GM19372 (cell line): ENCODE data around the gene OCA2.

ENCODE experiments used
- ATAC-seq: cut with Tn5 transposase; IDR thresholded peaks from one replicate; pipeline ENCODE4 v1.9.1; 2021; ENCODE audit warnings: mild to moderate bottlenecking, low read depth, moderate library complexity; ENCODE audit not compliant: unreplicated experiment

OCA2 gene

GRCh38 chr15:27894645-27895044 lies 204.5 kb downstream of the OCA2 start:
- no peak for ATAC-seq

- ATAC-seq: no peak
These were observed 209.9 kb downstream of the OCA2 start for GRCh38 chr15:27889258-27889657.

GRCh38 chr15:27885201-27885600 lies 213.9 kb downstream of the OCA2 start:
- no peak for ATAC-seq

- ATAC-seq: no peak
These were observed 214.4 kb downstream of the OCA2 start for GRCh38 chr15:27884726-27885125.

DNA sequence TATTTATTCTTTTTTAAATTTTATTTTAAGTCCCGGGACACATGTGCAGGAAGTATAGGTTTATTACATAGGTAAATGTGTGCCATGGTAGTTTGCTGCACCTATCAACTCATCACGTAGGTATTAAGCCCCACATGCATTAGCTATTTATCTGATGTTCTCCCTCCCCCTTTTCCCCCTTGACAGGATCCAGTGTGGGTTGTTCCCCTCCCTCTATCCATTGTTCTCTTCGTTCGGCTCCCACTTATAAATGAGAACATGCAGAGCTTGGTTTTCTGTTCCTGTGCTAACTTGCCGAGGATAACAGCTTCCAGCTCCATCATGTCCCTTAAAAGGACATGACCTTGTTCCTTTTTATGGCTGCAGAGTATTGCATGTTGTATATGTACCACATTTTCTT lies 220.3 kb downstream of the OCA2 start:
- ATAC-seq: no peak

GRCh38 chr15:27873828-27874227 lies 225.3 kb downstream of the OCA2 start:
- ATAC-seq: no peak

GRCh38 chr15:27873039-27873438 lies 226.1 kb downstream of the OCA2 start:
- ATAC-seq: no peak

DNA sequence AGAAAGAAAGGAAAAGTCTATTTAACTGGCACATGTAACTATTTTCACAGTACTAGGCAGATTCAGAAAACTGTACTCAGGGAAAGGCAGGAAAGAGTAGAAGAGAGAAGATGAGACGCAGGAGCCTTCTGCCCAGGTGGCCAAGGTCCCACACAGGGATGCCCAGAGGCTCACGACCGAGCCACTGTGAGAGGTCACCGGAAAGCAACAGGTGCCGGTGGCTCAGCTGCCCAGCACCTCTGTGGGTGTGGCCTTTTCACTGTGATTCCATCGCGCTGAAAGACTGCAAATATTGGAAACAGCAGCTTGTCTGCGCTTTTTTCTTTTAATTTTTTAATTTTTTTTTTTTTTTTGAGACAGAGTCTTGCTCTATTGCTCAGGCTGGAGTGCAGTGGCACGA lies 226.8 kb downstream of the OCA2 start:
- no peak for ATAC-seq

DNA sequence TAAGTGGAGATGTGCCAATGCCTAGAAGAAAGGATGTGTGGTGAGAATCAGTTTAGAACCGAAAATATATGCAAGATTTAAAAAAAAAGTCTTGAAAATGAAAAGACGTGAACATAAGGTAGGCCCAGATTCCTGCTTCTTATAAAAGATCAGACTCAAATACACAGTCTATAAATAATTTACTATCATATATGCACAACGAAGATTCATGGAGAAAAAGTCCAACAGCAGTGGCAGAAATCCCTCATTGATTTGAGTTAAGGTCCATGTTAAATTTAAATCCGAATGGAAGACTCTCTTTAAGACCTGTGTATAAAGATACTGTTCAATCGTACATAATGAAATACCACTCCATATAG lies 227.2 kb downstream of the OCA2 start:
- ATAC-seq: no peak

GRCh38 chr15:27871078-27871901 lies 227.8 kb downstream of the OCA2 start:
- ATAC-seq: no peak

DNA sequence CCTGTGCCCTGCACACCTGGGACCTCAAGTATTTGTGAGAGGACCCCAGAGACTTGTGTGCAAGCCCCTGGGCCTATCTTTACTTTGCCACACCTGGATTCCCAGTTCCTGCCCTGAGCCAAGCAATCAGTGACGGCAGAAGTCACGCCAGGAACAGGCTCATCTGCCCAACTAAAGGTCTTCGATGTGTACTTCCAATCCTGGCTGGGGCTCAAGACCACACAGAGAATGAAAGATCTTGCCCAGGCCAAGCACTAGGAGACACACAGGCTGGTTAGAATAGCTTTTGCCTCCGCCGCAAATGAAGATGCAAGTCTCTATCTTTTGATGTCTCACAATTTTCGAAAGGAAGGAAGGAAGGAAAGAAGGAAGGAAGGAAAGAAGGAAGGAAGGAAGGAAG lies 228.8 kb downstream of the OCA2 start:
- ATAC-seq: no peak

GRCh38 chr15:27869697-27870281 lies 229.3 kb downstream of the OCA2 start:
- no peak for ATAC-seq

- no peak for ATAC-seq
These were observed 230.2 kb downstream of the OCA2 start for GRCh38 chr15:27868828-27869404.

DNA sequence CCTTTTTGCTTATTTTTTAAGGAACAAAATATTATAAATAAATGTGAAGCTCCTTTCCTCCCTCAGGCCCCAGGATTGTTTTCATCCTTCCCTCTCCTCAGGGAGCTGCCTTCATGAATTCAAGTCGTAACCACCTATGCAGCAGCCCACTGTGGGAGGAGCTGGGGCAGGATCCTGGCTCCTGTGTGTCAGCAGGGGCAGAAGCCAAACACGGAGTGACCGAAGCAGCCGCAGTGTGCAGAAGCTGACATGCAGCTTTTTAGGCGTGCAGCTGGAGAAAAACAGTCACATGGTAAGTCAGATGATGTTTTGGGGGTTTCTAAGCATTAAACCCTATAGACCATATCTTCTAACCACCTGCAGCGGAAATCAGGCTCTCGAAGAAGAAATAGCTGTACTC lies 231.3 kb downstream of the OCA2 start:
- ATAC-seq: no peak

DNA sequence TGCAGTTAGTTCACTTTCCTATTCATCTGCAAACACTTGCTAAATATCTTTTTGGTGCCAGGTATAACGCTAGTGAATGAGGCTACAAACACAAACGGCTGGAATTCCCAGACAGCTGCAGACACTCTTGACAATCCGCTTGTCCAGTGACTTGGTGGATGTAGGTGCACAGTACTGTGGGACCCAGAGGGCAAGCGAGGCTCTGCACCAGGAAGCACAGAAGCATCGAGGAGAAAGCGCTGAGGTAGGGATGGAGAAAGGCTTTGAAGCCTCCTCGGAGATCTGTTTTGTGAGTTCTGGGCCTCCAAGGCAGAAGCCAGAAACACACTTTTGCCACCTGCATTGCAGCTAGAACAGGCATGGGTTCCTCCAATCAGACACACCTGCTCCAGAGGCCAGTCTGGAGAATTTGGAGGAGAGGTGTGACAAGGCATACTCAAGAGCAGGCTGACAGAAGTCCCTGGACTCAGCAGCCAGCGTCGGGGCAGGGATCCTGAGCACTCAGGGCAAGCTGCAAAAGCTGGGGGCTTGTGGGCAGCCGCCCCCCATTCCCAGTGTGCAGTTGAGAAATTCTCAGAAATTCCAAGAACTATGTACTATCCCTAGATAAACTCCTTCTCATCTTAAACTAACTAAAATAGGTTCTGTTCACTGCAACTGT lies 232.5 kb downstream of the OCA2 start:
- ATAC-seq: no peak

GRCh38 chr15:27865926-27866325 lies 233.2 kb downstream of the OCA2 start:
- ATAC-seq: no peak

DNA sequence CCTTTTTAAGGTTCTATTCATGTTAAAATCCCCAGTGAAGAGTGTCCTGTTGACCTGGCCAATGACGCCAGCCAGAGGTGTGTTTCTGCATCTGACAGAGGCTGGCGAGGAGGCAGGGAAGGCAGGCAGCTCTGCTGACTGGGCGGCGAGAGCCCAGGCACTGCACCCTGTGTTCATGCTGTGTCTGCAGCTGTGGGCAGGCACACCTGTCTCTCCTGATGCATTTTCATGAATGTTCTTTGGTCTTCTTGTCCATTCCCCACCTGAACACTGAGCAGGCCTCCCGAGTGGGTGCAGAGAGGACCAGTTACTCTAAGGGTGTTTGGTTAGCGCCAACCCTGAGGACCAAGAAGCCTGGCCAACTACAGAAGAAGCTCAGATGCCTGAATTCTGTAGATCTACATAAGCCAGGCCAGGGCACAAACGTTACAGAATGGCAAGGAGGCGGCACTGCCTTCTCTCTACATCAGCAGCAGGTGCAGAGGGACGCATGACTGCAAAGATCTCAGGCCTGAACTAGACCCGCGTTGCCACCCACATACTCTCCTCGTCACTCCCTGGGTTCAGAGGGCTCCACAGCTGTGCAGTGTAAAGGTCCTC lies 233.7 kb downstream of the OCA2 start:
- no peak for ATAC-seq

GRCh38 chr15:27864719-27865118 lies 234.4 kb downstream of the OCA2 start:
- no peak for ATAC-seq

DNA sequence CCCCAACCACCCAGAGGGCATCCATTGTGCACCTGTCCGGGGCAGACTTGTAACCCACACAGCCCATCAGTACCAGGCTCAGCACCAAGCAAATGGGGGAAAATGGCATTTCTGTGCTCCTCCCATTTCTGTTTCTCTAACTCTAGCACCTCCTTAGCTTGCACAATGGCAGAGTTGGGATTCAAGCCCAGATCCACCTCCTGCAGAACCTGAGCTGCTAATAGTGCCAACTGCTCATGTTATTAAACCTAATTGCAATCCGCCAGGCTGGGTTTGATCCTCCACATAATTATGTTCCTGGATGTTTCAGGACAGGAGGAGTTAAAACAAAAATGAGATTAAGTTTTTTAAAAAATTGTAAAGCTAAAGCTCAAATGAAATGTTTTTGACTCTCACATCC lies 235.0 kb downstream of the OCA2 start:
- no peak for ATAC-seq

- no peak for ATAC-seq
These were observed 236.1 kb downstream of the OCA2 start for GRCh38 chr15:27863000-27863399.

DNA sequence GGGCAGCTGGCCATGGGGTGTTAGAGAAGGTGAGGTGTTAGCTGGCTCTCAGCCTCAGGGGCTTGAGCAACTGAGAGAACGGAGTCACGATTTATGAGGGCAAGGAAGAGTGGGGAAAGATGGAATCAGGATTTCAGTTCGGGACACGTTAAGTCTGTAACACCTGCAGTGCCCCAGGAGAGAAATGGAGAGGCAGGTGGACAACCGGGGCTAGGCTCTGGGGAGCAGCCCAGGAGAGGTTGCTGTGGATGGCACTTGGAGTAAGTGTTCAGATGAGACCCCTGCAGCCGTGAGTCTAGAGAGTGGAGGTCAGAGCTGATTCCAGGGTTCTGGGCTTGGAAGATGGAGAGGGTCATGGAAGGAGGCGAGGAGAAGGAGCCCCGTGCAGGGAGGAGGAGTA lies 237.9 kb downstream of the OCA2 start:
- ATAC-seq: no peak
